ENCODE results near the gene SSR4. TPM values are rescaled to one million over a fixed set of nuclear protein-coding genes. Genes with fewer than 3 reads are reported as not detected.

SSR4 gene
- total RNA-seq, 1 experiment from 2014 or later = 131 TPM

GRCh38 chrX:153819384-153820040, 25.0 kb downstream of the SSR4 start:
- Histone ChIP-seq H3K4me3 (peak overlapping the region; percentile 50), H3K9me3 (replicated peaks) (no peaks in the 10 kb centered on the region), H3K27ac (peak overlapping the region; percentile 33), H3K27me3 (no peaks in the 10 kb centered on the region), H3K36me3 (no peaks in the 10 kb centered on the region), H3K4me1 (no peaks in the 10 kb centered on the region)
- DNase-seq = peak in 1 of 2 experiments; percentile 31

DNA sequence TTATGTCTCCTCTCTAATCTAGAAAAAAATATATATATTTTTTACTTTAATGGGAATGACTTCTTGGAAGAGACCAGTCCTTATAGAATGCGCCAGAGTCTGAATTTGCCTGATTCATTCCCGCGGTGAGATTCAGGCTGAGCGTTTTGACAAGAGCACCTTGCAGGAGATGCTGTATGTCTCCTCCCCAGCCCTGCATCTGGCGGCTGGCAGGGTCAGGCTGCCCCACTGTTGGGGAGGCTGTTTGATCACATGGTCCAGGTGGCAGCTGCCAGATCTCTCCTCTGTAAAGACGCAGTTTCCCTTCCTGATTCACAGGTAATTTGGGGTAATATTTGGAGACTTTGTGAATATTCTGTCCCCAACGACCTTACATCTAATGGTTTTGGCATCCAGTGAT, 26.1 kb downstream of the SSR4 start:
- Histone ChIP-seq H3K4me3 (no peak overlapping the region), H3K9me3 (replicated peaks) (no peaks in the 10 kb centered on the region), H3K27ac (no peak overlapping the region), H3K27me3 (no peaks in the 10 kb centered on the region), H3K4me1 (no peaks in the 10 kb centered on the region), H3K36me3 (no peaks in the 10 kb centered on the region)
- DNase-seq = no peak

DNA sequence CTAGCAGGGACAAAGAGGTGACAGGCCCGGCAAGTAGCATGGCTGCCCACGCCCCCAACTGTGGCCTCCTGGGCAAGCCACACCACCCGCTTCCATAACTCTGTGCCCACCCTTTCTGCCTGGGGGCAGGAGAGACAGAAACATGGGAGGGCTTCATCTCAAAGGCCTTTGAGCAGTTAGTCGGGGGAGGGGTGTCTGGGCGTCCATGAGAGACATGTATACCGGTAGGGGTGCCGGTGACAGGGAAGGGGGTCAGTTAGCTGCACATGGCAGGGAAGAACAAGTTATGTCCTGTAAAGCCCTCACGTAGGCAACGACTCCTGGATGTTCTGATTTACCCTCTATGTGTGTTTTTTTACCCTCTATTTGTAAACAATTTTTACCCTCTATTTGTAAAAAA, 26.6 kb downstream of the SSR4 start:
- Histone ChIP-seq H3K4me3 (no peak overlapping the region), H3K27me3 (no peaks in the 10 kb centered on the region), H3K27ac (no peak overlapping the region), H3K9me3 (replicated peaks) (no peaks in the 10 kb centered on the region), H3K36me3 (no peaks in the 10 kb centered on the region), H3K4me1 (no peaks in the 10 kb centered on the region)
- no peak for DNase-seq

GRCh38 chrX:153824348-153824747, 29.9 kb downstream of the SSR4 start:
- H3K27me3 ChIP-seq = no peaks in the 10 kb centered on the region
- H3K9me3 ChIP-seq (replicated peaks) = no peaks in the 10 kb centered on the region
- no peaks in the 10 kb centered on the region for H3K4me1 ChIP-seq
- DNase-seq = no peak
- no peak overlapping the region for H3K27ac ChIP-seq
- H3K4me3 ChIP-seq = no peak overlapping the region
- no peaks in the 10 kb centered on the region for H3K36me3 ChIP-seq

GRCh38 chrX:153825042-153825441, 30.6 kb downstream of the SSR4 start:
- no peaks in the 10 kb centered on the region for H3K27me3 ChIP-seq

GRCh38 chrX:153827016-153827415, 32.5 kb downstream of the SSR4 start:
- Histone ChIP-seq H3K27me3 (no peaks in the 10 kb centered on the region), H3K36me3 (no peaks in the 10 kb centered on the region), H3K9me3 (replicated peaks) (no peaks in the 10 kb centered on the region), H3K27ac (no peak overlapping the region), H3K4me3 (no peak overlapping the region), H3K4me1 (no peaks in the 10 kb centered on the region)
- no peak for DNase-seq

More at GRCh38 chrX:153825042-153825441, 30.6 kb downstream of the SSR4 start:
- Histone ChIP-seq H3K4me1 (no peaks in the 10 kb centered on the region), H3K4me3 (no peak overlapping the region), H3K36me3 (no peaks in the 10 kb centered on the region), H3K27ac (no peak overlapping the region), H3K9me3 (replicated peaks) (no peaks in the 10 kb centered on the region)
- no peak for DNase-seq

DNA sequence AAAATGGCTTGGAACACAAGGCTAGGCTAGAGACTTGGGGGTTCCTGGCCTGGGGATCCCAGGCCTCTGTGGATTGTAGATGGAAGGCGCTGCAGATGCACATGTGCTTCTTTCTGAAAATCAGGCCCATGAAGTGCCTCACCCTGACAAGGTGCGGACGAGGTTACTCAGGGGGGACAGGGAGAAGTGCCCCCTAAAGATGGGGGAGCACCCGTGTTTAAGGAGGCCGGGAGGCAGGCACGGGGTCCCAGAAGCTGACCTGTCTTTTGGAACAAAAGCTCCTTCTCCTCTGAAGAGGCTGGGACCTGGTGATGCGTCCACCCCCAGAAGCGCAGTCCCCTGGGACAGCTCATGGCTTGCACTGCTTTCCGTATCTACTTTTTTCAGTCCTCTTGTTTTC, 33.4 kb downstream of the SSR4 start:
- Histone ChIP-seq H3K27ac (no peak overlapping the region), H3K4me1 (no peaks in the 10 kb centered on the region), H3K27me3 (no peaks in the 10 kb centered on the region)

GRCh38 chrX:153828308-153828707, 33.8 kb downstream of the SSR4 start:
- Histone ChIP-seq H3K36me3 (no peaks in the 10 kb centered on the region), H3K4me3 (no peak overlapping the region), H3K9me3 (replicated peaks) (no peaks in the 10 kb centered on the region), H3K27ac (no peak overlapping the region), H3K27me3 (no peaks in the 10 kb centered on the region), H3K4me1 (no peaks in the 10 kb centered on the region)
- DNase-seq = no peak

More for the DNA sequence above, 33.4 kb downstream of the SSR4 start:
- Histone ChIP-seq H3K36me3 (no peaks in the 10 kb centered on the region), H3K4me3 (no peak overlapping the region), H3K9me3 (replicated peaks) (no peaks in the 10 kb centered on the region)
- no peak for DNase-seq

DNA sequence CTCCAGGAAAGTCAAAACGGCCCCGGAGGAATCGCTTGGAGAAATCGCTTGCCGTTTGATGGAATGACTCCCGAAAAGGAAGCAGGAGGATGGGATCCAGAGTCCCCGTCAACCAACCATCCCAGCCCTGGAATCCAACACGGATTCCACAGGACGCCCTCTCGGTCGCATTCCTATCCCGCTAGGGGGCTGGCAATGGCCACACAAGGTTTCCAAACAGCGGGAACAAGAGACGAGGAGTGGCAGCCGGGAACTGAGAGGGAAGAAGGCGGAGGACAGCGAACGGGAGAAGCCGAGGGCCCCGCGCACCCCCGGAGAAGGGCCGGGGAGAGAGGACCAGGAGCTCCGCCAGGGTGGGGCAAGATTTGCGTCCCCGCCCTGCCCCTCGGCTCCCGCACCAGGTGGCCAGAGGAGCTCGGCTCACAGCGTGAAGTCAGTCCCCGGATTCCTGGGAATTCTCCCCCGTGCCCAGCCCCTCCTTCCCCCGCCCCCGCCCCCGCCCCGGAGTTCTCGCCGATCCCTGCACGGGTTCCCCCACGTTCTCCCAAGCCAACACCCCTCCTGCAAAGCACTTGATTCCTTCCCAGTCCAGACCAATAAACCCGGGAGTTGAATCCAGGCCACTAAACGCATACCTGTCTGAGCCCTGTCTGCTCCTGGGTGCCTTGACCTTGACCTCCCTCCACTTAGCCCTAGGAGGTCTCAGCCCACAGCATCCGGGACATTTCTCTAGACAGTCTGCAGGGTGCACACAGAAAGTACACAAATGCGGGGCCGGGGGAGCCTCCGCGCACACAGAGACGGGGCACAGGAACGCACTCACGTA, 34.5 kb downstream of the SSR4 start:
- Histone ChIP-seq H3K27me3 (no peaks in the 10 kb centered on the region), H3K4me1 (no peaks in the 10 kb centered on the region), H3K4me3 (peak overlapping the region; percentile 56), H3K27ac (no peak overlapping the region), H3K36me3 (no peaks in the 10 kb centered on the region), H3K9me3 (replicated peaks) (no peaks in the 10 kb centered on the region)
- DNase-seq = peak; percentile 25 to 34

- Histone ChIP-seq H3K36me3 (no peaks in the 10 kb centered on the region), H3K9me3 (replicated peaks) (no peaks in the 10 kb centered on the region), H3K27me3 (no peaks in the 10 kb centered on the region), H3K27ac (no peak overlapping the region), H3K4me1 (no peaks in the 10 kb centered on the region), H3K4me3 (peak overlapping the region; percentile 56)
- DNase-seq = no peak
Observed at GRCh38 chrX:153829549-153829798, 35.0 kb downstream of the SSR4 start.

- Histone ChIP-seq H3K9me3 (replicated peaks) (no peaks in the 10 kb centered on the region), H3K27me3 (no peaks in the 10 kb centered on the region), H3K36me3 (no peaks in the 10 kb centered on the region), H3K27ac (no peak within 1 kb of the TSS), H3K4me3 (peak within 1 kb of the TSS; percentile 56), H3K4me1 (no peaks in the 10 kb centered on the region)
- peak in 1 of 2 experiments; percentile 5 for DNase-seq
Observed at GRCh38 chrX:153829799-153830639, 35.6 kb downstream of the SSR4 start, which contains the start of gene PDZD4. Gene PDZD4, minus strand, starts transcription at chrX:153830544. Its CDS starts 246 bp downstream, at chrX:153830298.

DNA sequence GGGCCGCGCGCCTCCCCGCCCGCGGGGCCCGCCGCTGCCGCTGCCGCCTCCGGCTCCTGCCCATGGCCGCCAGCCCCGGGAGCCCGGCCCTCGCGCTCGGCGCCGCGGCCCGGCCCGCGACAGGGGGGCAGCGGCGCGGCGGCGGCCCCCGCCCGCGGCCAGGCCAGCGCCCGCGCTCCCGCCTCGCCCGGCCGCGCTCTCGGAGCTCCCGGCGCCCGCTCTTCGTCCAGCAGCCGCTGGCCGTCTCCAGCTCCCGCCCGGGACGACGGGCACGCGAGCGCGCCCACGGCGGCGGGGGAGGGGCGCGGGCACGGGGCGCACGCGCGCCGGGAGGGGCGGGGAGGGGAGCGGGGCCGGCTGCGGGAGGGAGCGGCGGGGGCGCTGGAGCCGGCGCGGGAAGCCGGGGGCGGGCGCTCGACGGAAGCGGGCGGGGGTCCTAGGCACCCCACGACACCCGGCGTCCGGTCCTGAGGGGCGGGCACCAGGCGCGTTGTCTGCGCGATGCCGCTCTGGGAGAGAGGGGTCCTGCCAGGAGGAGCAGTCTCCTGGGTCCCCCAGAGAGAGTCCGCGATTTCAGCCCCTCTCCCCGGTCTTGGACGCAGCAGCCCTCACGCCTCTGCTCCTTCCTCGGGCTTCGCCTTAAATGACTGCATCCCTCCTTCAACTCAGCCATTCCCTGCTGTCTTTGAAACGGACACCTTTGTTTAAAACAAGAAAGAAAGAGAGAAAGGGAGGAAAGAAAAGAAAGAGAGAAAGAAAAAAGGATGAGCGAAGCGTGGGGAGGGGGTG, 36.4 kb downstream of the SSR4 start:
- no peaks in the 10 kb centered on the region for H3K36me3 ChIP-seq
- H3K4me1 ChIP-seq = no peaks in the 10 kb centered on the region
- no peaks in the 10 kb centered on the region for H3K9me3 ChIP-seq (replicated peaks)
- DNase-seq = peak in 1 of 2 experiments; percentile 7
- H3K4me3 ChIP-seq = peak overlapping the region; percentile 56
- no peaks in the 10 kb centered on the region for H3K27me3 ChIP-seq
- no peak overlapping the region for H3K27ac ChIP-seq

GRCh38 chrX:153831429-153832150, 37.1 kb downstream of the SSR4 start:
- Histone ChIP-seq H3K36me3 (no peaks in the 10 kb centered on the region), H3K4me1 (no peaks in the 10 kb centered on the region), H3K4me3 (no peak overlapping the region), H3K9me3 (replicated peaks) (no peaks in the 10 kb centered on the region), H3K27ac (no peak overlapping the region), H3K27me3 (no peaks in the 10 kb centered on the region)
- no peak for DNase-seq

DNA sequence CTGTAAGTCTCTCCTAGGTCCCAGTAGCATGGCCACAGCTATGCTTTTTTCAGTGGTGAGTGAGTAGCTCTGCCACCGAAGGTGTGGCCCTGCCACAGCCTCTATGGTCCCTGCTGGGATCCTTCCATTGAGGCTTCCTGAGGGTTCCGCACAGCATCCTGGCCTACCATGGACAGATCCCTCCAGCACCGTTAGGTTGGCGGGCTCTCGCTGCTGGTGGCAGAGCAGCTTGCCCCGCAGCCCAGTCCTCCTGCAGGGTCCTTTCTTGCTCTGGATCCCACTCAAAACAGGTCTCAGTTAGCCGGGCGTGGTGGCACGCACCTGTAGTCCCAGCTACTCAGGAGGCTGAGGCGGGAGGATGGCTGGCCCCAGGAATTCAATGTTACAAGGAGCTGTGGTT, 38.3 kb downstream of the SSR4 start:
- Histone ChIP-seq H3K9me3 (replicated peaks) (no peaks in the 10 kb centered on the region), H3K4me3 (no peak overlapping the region), H3K36me3 (no peaks in the 10 kb centered on the region), H3K27ac (no peak overlapping the region), H3K4me1 (no peaks in the 10 kb centered on the region), H3K27me3 (no peaks in the 10 kb centered on the region)
- DNase-seq = no peak

Data from SJCRH30 (cell line).